VCaP (cell line): ENCODE results near the gene RABEP2.

ENCODE experiments used
- H3K27ac ChIP-seq: fragments of 450-650 bp; 2 replicates; pipeline ENCODE4 v1.5.1; 2017
- CTCF ChIP-seq: fragments of 450-650 bp; conservative IDR thresholded peaks from 2 replicates; pipeline ENCODE4 v1.5.1; 2017; ENCODE audit warnings: mild to moderate bottlenecking, moderate library complexity

The RABEP2 gene

GRCh38 chr16:28905229-28905754 is 19.7 kb downstream of the RABEP2 start:
- H3K27ac ChIP-seq, result no peak overlapping the region
- TF ChIP-seq CTCF, result no peak

GRCh38 chr16:28904828-28905227 is 20.2 kb downstream of the RABEP2 start:
- H3K27ac ChIP-seq, result no peak overlapping the region
- TF ChIP-seq CTCF, result no peak

- TF ChIP-seq CTCF, result no peak
- no peak overlapping the region for H3K27ac ChIP-seq
Measured at GRCh38 chr16:28904363-28904762, 20.7 kb downstream of the RABEP2 start.

- no peak for TF ChIP-seq CTCF
- H3K27ac ChIP-seq, result no peak overlapping the region
Measured at GRCh38 chr16:28903344-28904042, 21.5 kb downstream of the RABEP2 start.

- TF ChIP-seq CTCF, result no peak
- H3K27ac ChIP-seq, result no peak overlapping the region
Measured at GRCh38 chr16:28902909-28903308, 22.1 kb downstream of the RABEP2 start.

- no peak overlapping the region for H3K27ac ChIP-seq
Measured at GRCh38 chr16:28901862-28902261, 23.2 kb downstream of the RABEP2 start.

GRCh38 chr16:28900601-28901000 is 24.4 kb downstream of the RABEP2 start:
- no peak overlapping the region for H3K27ac ChIP-seq

More at GRCh38 chr16:28901862-28902261, 23.2 kb downstream of the RABEP2 start:
- TF ChIP-seq CTCF, result no peak

More at GRCh38 chr16:28900601-28901000, 24.4 kb downstream of the RABEP2 start:
- TF ChIP-seq CTCF, result no peak
